HepG2 (cell line): ENCODE measurements around the gene DPP6.

Experiments used
- CCDC6 ChIP-seq: sonication (generic); formaldehyde crosslinking; IDR thresholded peaks from 2 replicates; pipeline ENCODE4 v1.8.1; 2022; ENCODE audit warnings: mild to moderate bottlenecking, missing genetic modification reagents, moderate library complexity
- KLF11 ChIP-seq: IDR thresholded peaks from 2 replicates; pipeline ENCODE4 v1.6.1; 2016; ENCODE audit warnings: missing compliant biosample characterization
- MTA1 ChIP-seq: sonication (generic); formaldehyde crosslinking; IDR thresholded peaks from 2 replicates; pipeline ENCODE4 v1.4.0; 2020; ENCODE audit warnings: missing genetic modification reagents, mild to moderate bottlenecking, borderline replicate concordance
- POLR2AphosphoS5 ChIP-seq: IDR thresholded peaks from 2 replicates; pipeline ENCODE4 v1.6.1; 2012; ENCODE audit warnings: low read depth, low read length
- REST ChIP-seq, 2 experiments: IDR thresholded peaks; 2 replicates each; pipeline ENCODE4 v1.6.1; 2011 to 2012; ENCODE audit warnings: low read length in 2 of 2, borderline replicate concordance in 1 of 2, low read depth in 1 of 2, mild to moderate bottlenecking in 1 of 2, moderate library complexity in 1 of 2
- SMAD3 ChIP-seq: sonication (generic); formaldehyde crosslinking; IDR thresholded peaks from 2 replicates; pipeline ENCODE4 v1.4.0; 2020; ENCODE audit warnings: missing genetic modification reagents
- SMARCC2 ChIP-seq: fragments of 450-650 bp; IDR thresholded peaks from 2 replicates; pipeline ENCODE4 v1.6.1; 2017; ENCODE audit warnings: antibody characterized with exemption, mild to moderate bottlenecking
- TRIM24 ChIP-seq: sonication (generic); formaldehyde crosslinking; IDR thresholded peaks from 2 replicates; pipeline ENCODE4 v1.8.0; 2022; ENCODE audit warnings: mild to moderate bottlenecking, missing genetic modification reagents
- ZFP36L1 ChIP-seq: sonication (generic); formaldehyde crosslinking; IDR thresholded peaks from 2 replicates; pipeline ENCODE4 v1.8.0; 2022; ENCODE audit warnings: mild to moderate bottlenecking, missing genetic modification reagents, moderate library complexity
- ZNF20 ChIP-seq: sonication (generic); formaldehyde crosslinking; IDR thresholded peaks from 2 replicates; pipeline ENCODE4 v1.4.0; 2020; ENCODE audit warnings: mild to moderate bottlenecking, moderate library complexity, missing genetic modification reagents
- ZSCAN9 ChIP-seq: IDR thresholded peaks from 2 replicates; pipeline ENCODE4 v1.6.1; 2016; ENCODE audit warnings: borderline replicate concordance
- TF ChIP-seq, protein P1 (sequence below): sonication (generic); formaldehyde crosslinking; IDR thresholded peaks from one replicate; pipeline ENCODE4 v1.5.1; 2020; ENCODE audit warnings: mild to moderate bottlenecking, missing genetic modification reagents; ENCODE audit errors: not compliant biosample characterization

GRCh38 chr7:154757756-154758155 is 705.6 kb downstream of the DPP6 start:
- TF ChIP-seq ZFP36L1 (CRISPR knock-in tag) (no peak), ZSCAN9 (CRISPR knock-in tag) (no peak), REST (IDR thresholded peaks at IDR 0.05; ENCODE audit: borderline replicate concordance in 1 of 2, low read depth in 1 of 2, low read length in 2 of 2) (no peak), MTA1 (CRISPR knock-in tag) (no peak), POLR2AphosphoS5 (no peak), ZNF20 (CRISPR knock-in tag) (no peak), CCDC6 (CRISPR knock-in tag) (no peak), SMAD3 (CRISPR knock-in tag) (no peak), TRIM24 (no peak), SMARCC2 (no peak), KLF11 (CRISPR knock-in tag) (no peak)
- TF ChIP-seq, protein P1, sequence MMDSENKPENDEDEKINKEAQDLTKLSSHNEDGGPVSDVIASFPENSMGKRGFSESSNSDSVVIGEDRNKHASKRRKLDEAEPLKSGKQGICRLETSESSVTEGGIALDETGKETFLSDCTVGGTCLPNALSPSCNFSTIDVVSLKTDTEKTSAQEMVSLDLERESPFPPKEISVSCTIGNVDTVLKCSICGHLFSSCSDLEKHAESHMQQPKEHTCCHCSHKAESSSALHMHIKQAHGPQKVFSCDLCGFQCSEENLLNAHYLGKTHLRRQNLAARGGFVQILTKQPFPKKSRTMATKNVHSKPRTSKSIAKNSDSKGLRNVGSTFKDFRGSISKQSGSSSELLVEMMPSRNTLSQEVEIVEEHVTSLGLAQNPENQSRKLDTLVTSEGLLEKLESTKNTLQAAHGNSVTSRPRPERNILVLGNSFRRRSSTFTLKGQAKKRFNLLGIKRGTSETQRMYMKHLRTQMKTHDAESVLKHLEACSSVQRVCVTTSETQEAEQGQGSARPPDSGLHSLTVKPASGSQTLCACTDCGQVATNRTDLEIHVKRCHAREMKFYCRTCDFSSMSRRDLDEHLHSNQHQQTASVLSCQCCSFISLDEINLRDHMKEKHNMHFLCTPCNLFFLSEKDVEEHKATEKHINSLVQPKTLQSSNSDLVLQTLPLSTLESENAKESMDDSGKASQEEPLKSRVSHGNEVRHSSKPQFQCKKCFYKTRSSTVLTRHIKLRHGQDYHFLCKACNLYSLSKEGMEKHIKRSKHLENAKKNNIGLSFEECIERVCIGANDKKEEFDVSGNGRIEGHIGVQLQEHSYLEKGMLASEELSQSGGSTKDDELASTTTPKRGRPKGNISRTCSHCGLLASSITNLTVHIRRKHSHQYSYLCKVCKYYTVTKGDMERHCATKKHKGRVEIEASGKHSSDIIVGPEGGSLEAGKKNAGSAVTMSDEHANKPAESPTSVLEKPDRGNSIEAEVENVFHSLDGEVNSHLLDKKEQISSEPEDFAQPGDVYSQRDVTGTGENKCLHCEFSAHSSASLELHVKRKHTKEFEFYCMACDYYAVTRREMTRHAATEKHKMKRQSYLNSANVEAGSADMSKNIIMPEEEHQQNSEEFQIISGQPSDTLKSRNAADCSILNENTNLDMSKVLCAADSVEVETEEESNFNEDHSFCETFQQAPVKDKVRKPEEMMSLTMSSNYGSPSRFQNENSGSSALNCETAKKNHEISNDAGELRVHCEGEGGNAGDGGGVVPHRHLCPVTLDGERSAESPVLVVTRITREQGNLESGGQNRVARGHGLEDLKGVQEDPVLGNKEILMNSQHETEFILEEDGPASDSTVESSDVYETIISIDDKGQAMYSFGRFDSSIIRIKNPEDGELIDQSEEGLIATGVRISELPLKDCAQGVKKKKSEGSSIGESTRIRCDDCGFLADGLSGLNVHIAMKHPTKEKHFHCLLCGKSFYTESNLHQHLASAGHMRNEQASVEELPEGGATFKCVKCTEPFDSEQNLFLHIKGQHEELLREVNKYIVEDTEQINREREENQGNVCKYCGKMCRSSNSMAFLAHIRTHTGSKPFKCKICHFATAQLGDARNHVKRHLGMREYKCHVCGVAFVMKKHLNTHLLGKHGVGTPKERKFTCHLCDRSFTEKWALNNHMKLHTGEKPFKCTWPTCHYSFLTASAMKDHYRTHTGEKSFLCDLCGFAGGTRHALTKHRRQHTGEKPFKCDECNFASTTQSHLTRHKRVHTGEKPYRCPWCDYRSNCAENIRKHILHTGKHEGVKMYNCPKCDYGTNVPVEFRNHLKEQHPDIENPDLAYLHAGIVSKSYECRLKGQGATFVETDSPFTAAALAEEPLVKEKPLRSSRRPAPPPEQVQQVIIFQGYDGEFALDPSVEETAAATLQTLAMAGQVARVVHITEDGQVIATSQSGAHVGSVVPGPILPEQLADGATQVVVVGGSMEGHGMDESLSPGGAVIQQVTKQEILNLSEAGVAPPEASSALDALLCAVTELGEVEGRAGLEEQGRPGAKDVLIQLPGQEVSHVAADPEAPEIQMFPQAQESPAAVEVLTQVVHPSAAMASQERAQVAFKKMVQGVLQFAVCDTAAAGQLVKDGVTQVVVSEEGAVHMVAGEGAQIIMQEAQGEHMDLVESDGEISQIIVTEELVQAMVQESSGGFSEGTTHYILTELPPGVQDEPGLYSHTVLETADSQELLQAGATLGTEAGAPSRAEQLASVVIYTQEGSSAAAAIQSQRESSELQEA (CRISPR knock-in tag), result no peak
